B cell (primary cell): ENCODE data around the gene PRPS1. TPM values are rescaled to one million over a fixed set of nuclear protein-coding genes. Genes with fewer than 3 reads are reported as not detected.
A peak's percentile ranks its signal among the peaks of the same experiment; 100 is the strongest.
"Not testable (repeated sequence)": the region's sequence is repeated elsewhere in the genome, so short reads cannot be mapped to it uniquely, and the experiment has no call there.

Source experiments
- ATAC-seq: fragments of 200-7000 bp; cut with Tn5 transposase; one replicate; pipeline ENCODE4 v1.10.0; 2021; ENCODE audit warnings: low read depth, mild to moderate bottlenecking, moderate number of reproducible peaks, moderate library complexity
- CTCF ChIA-PET: fragments of 350-600 bp; sonication (Branson Sonifier 250); formaldehyde crosslinking; loops from one replicate; lab custom pipeline; 2021; ENCODE audit warnings: antibody characterized with exemption, inconsistent platforms; lab: Charles Lee
- POLR2A ChIA-PET: fragments of 350-600 bp; sonication (Branson Sonifier 250); formaldehyde crosslinking; loops from one replicate; lab custom pipeline; 2021; ENCODE audit warnings: antibody characterized with exemption; lab: Charles Lee
- DNase-seq: peaks from one replicate; pipeline ENCODE4 v3.0.0; 2013
- H2AFZ ChIP-seq: 2 replicates; pipeline ENCODE4 v1.6.1; 2012; ENCODE audit warnings: mild to moderate bottlenecking, low read depth, low read length; ENCODE audit not compliant: insufficient read depth, poor library complexity, severe bottlenecking
- H3K27ac ChIP-seq, 2 donors: 1 replicate in 1 of 2; 2 replicates in 1 of 2; pipeline ENCODE4 v1.5.1; 2012 to 2013; ENCODE audit warnings: low read length in 2 of 2, mild to moderate bottlenecking in 2 of 2, moderate library complexity in 1 of 2
- H3K27me3 ChIP-seq, 4 experiments: fragments of 200-600 bp in 1 of 4; sonication (generic) in 1 of 4; replicated peaks in 1 of 4; 1 replicate in 2 of 4; 2 replicates in 2 of 4; pipeline versions ENCODE4 v1.6.1 to v1.7.0; 2013 to 2016; ENCODE audit warnings: low read length in 3 of 4, mild to moderate bottlenecking in 2 of 4, mixed read lengths in 1 of 4, moderate library complexity in 1 of 4; ENCODE audit not compliant: insufficient read depth in 4 of 4, control insufficient read depth in 3 of 4; ENCODE audit errors: control extremely low read depth in 1 of 4
- H3K36me3 ChIP-seq, 2 experiments: replicated peaks in 1 of 2; 1 replicate in 1 of 2; 2 replicates in 1 of 2; pipeline versions ENCODE4 v1.6.1 to v1.7.1; 2013; ENCODE audit warnings: low read length in 1 of 2; ENCODE audit not compliant: insufficient read depth in 2 of 2, control insufficient read depth in 1 of 2; ENCODE audit errors: control extremely low read depth in 1 of 2, extremely low read depth in 1 of 2
- H3K4me1 ChIP-seq, 2 donors: fragments of 200-600 bp in 1 of 2; sonication (generic) in 1 of 2; 1 replicate in 1 of 2; 2 replicates in 1 of 2; pipeline versions ENCODE4 v1.5.1 to v1.6.1; 2013 to 2017; ENCODE audit warnings: low read length in 2 of 2; ENCODE audit not compliant: control insufficient read depth in 2 of 2, insufficient read depth in 2 of 2
- H3K4me2 ChIP-seq: replicated peaks from 2 replicates; pipeline ENCODE3; 2012; ENCODE audit warnings: mild to moderate bottlenecking, low read depth, low read length; ENCODE audit not compliant: poor library complexity, severe bottlenecking
- H3K4me3 ChIP-seq, 5 experiments: fragments of 200-600 bp in 1 of 5; sonication (generic) in 1 of 5; 1 replicate in 3 of 5; 2 replicates in 2 of 5; pipeline versions ENCODE4 v1.5.1 to v1.7.0; 2011 to 2016; ENCODE audit warnings: low read length in 4 of 5, mild to moderate bottlenecking in 4 of 5, low read depth in 2 of 5, control low read depth in 1 of 5, moderate library complexity in 1 of 5; ENCODE audit not compliant: insufficient read depth in 1 of 5; ENCODE audit errors: control extremely low read depth in 1 of 5, extremely low read depth in 1 of 5
- H3K79me2 ChIP-seq: fragments of 200-600 bp; sonication (generic); one replicate; pipeline ENCODE4 v1.6.0; 2016; ENCODE audit warnings: low read length; ENCODE audit not compliant: control insufficient read depth, insufficient read depth
- H3K9ac ChIP-seq: fragments of 200-600 bp; sonication (generic); 2 replicates; pipeline ENCODE4 v1.6.1; 2017; ENCODE audit warnings: mild to moderate bottlenecking, low read length, moderate library complexity
- H3K9me3 ChIP-seq, 3 donors: one replicate each; pipeline versions ENCODE4 v1.6.1 to v1.7.1; 2013; ENCODE audit warnings: low read length in 2 of 3; ENCODE audit not compliant: control insufficient read depth in 2 of 3, insufficient read depth in 1 of 3; ENCODE audit errors: control extremely low read depth in 1 of 3
- H4K20me1 ChIP-seq: 2 replicates; pipeline ENCODE4 v1.6.0; 2012; ENCODE audit warnings: mild to moderate bottlenecking, low read length; ENCODE audit not compliant: insufficient read depth, control insufficient read depth, poor library complexity, severe bottlenecking
- H3K27ac Mint-ChIP-seq: one replicate; pipeline ENCODE4 v1.8.0; 2021; ENCODE audit warnings: mixed read lengths
- H3K27me3 Mint-ChIP-seq: one replicate; pipeline ENCODE4 v1.8.0; 2021; ENCODE audit warnings: mixed read lengths
- H3K4me1 Mint-ChIP-seq: one replicate; pipeline ENCODE4 v1.8.0; 2021; ENCODE audit warnings: mixed read lengths
- H3K4me3 Mint-ChIP-seq: one replicate; pipeline ENCODE4 v1.8.0; 2021; ENCODE audit warnings: mixed read lengths
- H3K9me3 Mint-ChIP-seq: one replicate; pipeline ENCODE4 v1.8.0; 2022; ENCODE audit warnings: mixed read lengths; ENCODE audit not compliant: insufficient read depth
- CTCF ChIP-seq: fragments of 200-600 bp; IDR thresholded peaks from one replicate; pipeline ENCODE4 v1.8.0; 2022; ENCODE audit warnings: antibody characterized with exemption, mild to moderate bottlenecking
- EZH2 ChIP-seq: IDR thresholded peaks from 2 replicates; pipeline ENCODE4 v1.6.1; 2012; ENCODE audit warnings: borderline replicate concordance, low read depth, mild to moderate bottlenecking, moderate library complexity, low read length; ENCODE audit not compliant: insufficient read depth, poor library complexity, severe bottlenecking
- WGBS: methylation state at CpG from one replicate; pipeline ENCODE4 v1.1.5; 2013; ENCODE audit warnings: missing lambda C conversion rate; ENCODE audit not compliant: insufficient coverage; 5-methylcytosine and 5-hydroxymethylcytosine counted together
- intact Hi-C: fragments of 100-400 bp; cut with micrococcal nuclease; formaldehyde crosslinking; loops from one replicate; pipeline ENCODE4 v1.10.0; 2022
- polyA plus RNA-seq: library from polyadenylated mRNA; depleted of rRNA; stranded (reverse); fragments of >200 nt; gene quantifications from 2 replicates; pipeline ENCODE4 v1.2.3, GENCODE V29; 2012
- total RNA-seq, 2 donors: library from RNA; stranded (reverse); fragments of 120-200 nt in 1 of 2; gene quantifications; 1 replicate in 1 of 2; 2 replicates in 1 of 2; pipeline versions ENCODE4 v1.2.3 to v1.2.4, GENCODE V29; 2013 to 2022

Gene PRPS1
- total and polyA plus RNA-seq, 2 donors (not counting 1 experiment from before 2014, with no cell fraction given) = 42.2 to 52.1 TPM

- ChIA-PET CTCF (interaction anchor here (1.2 kb wide), 1 partner anchor 9 kb away, joined by 3 read pairs; no protein-coding TSS in a partner anchor), POLR2A (no interaction called here)
- DNase-seq (no peak), ATAC-seq (peak; percentile 28)
- H3K9me3 ChIP-seq = no peaks in the 10 kb centered on the region
- H3K4me3 ChIP-seq = no peak overlapping the region
- Mint-ChIP-seq H3K27ac (no peak overlapping the region), H3K27me3 (no peaks in the 10 kb centered on the region), H3K9me3 (no peaks in the 10 kb centered on the region), H3K4me3 (no peak overlapping the region), H3K4me1 (peaks cover 24% of the 10 kb centered on the region)
- no peaks in the 10 kb centered on the region for H3K36me3 ChIP-seq
- H4K20me1 ChIP-seq = no peaks in the 10 kb centered on the region
- no peak overlapping the region for H2AFZ ChIP-seq
- no peaks in the 10 kb centered on the region for H3K27me3 ChIP-seq
- WGBS = 0% methylated on average over 1 of the region's 5 CpGs
- no peak overlapping the region for H3K27ac ChIP-seq
- H3K79me2 ChIP-seq = no peaks in the 10 kb centered on the region
- intact Hi-C loops = no loop called here
- TF ChIP-seq EZH2 (no peak), CTCF (no peak)
- H3K4me1 ChIP-seq = peaks cover 9 to 14% of the 10 kb centered on the region in 2 donors
- no peak overlapping the region for H3K9ac ChIP-seq
- no peak overlapping the region for H3K4me2 ChIP-seq
Observed at GRCh38 chrX:107684956-107685385, 56.7 kb downstream of the PRPS1 start.

GRCh38 chrX:107685586-107685985 lies 57.3 kb downstream of the PRPS1 start:
- H3K27ac ChIP-seq, H3K36me3 ChIP-seq, H3K79me2 ChIP-seq, H3K27me3 Mint-ChIP-seq, H2AFZ ChIP-seq, H3K27ac Mint-ChIP-seq, H3K9ac ChIP-seq, H3K27me3 ChIP-seq, H3K4me3 Mint-ChIP-seq, H3K9me3 Mint-ChIP-seq, DNase-seq, intact Hi-C loops, ATAC-seq, CTCF ChIA-PET, H3K9me3 ChIP-seq, H3K4me2 ChIP-seq, H4K20me1 ChIP-seq, H3K4me3 ChIP-seq: not testable (repeated sequence)
- POLR2A ChIA-PET = interaction anchor here (1.0 to 1.1 kb wide), 2 partner anchors 11 to 30 kb away, joined by 3 to 4 read pairs; no protein-coding TSS in a partner anchor
- WGBS = no CpG with 5 or more reads among the region's 9 CpGs
- H3K4me1 ChIP-seq = peaks cover 9 to 14% of the 10 kb centered on the region in 2 donors
- H3K4me1 Mint-ChIP-seq = peaks cover 20% of the 10 kb centered on the region
